K562 (cell line): ENCODE measurements around the gene ACOT13. TPM values are rescaled to one million over a fixed set of nuclear protein-coding genes. Genes with fewer than 3 reads are reported as not detected.

Experiments used
- ARID1B ChIP-seq: fragments of 450-650 bp; IDR thresholded peaks from 2 replicates; pipeline ENCODE4 v1.6.1; 2016; ENCODE audit warnings: antibody characterized with exemption, mild to moderate bottlenecking, inconsistent platforms
- ATF7 ChIP-seq: fragments of 450-650 bp; IDR thresholded peaks from 2 replicates; pipeline ENCODE4 v1.7.1; 2014; ENCODE audit warnings: mild to moderate bottlenecking, moderate library complexity
- BMI1 ChIP-seq: fragments of 150-350 bp; IDR thresholded peaks from 2 replicates; pipeline ENCODE4 v1.6.1; 2014; ENCODE audit warnings: low read length
- CC2D1A ChIP-seq: fragments of 450-650 bp; IDR thresholded peaks from 2 replicates; pipeline ENCODE4 v1.6.1; 2017; ENCODE audit warnings: mild to moderate bottlenecking
- CHD1 ChIP-seq: fragments of 200-600 bp; sonication (generic); IDR thresholded peaks from one replicate; pipeline ENCODE4 v1.6.1; 2012; ENCODE audit warnings: mild to moderate bottlenecking, moderate library complexity, low read length, inconsistent platforms
- CREBBP ChIP-seq: IDR thresholded peaks from one replicate; pipeline ENCODE4 v1.6.1; 2012; ENCODE audit warnings: low read depth, mild to moderate bottlenecking, control low read depth, inconsistent platforms, low read length
- EHMT2 ChIP-seq: fragments of 450-650 bp; IDR thresholded peaks from 2 replicates; pipeline ENCODE4 v1.6.1; 2018; ENCODE audit warnings: antibody characterized with exemption
- EZH2 ChIP-seq: IDR thresholded peaks from 2 replicates; pipeline ENCODE4 v1.6.1; 2012; ENCODE audit warnings: low read depth, mild to moderate bottlenecking, inconsistent platforms, low read length, borderline replicate concordance
- GTF2A2 ChIP-seq: IDR thresholded peaks from 2 replicates; pipeline ENCODE4 v1.6.1; 2016; ENCODE audit warnings: mild to moderate bottlenecking, missing genetic modification characterization, missing compliant biosample characterization
- HMG20A ChIP-seq: fragments of 450-650 bp; formaldehyde crosslinking; conservative IDR thresholded peaks from 2 replicates; pipeline ENCODE4 v1.4.0; 2020; ENCODE audit warnings: mild to moderate bottlenecking, mixed read lengths
- NFE2 ChIP-seq: IDR thresholded peaks from 2 replicates; pipeline ENCODE4 v1.6.1; 2014; ENCODE audit warnings: antibody characterized with exemption, low read depth
- PCBP1 ChIP-seq: fragments of 200-400 bp; formaldehyde crosslinking; IDR thresholded peaks from 2 replicates; pipeline ENCODE4 v1.6.1; 2018; ENCODE audit warnings: mild to moderate bottlenecking, low read depth, low read length; ENCODE audit not compliant: poor library complexity, severe bottlenecking
- PHF21A ChIP-seq: fragments of 450-650 bp; IDR thresholded peaks from 2 replicates; pipeline ENCODE4 v1.6.1; 2017; ENCODE audit warnings: low read depth, borderline replicate concordance
- SETDB1 ChIP-seq: IDR thresholded peaks from one replicate; pipeline ENCODE4 v1.6.1; 2012; ENCODE audit warnings: low read length, control low read depth, inconsistent platforms
- SIN3B ChIP-seq: fragments of 450-650 bp; IDR thresholded peaks from 2 replicates; pipeline ENCODE4 v1.6.1; 2017; ENCODE audit warnings: low read depth, mild to moderate bottlenecking, moderate library complexity
- SRF ChIP-seq, 2 experiments: fragments of 250-450, 450-650 bp in 1 of 2; sonication (Bioruptor Pico) in 1 of 2; sonication (generic) in 1 of 2; formaldehyde crosslinking; IDR thresholded peaks; 2 replicates each; pipeline versions ENCODE4 v1.5.0 to v1.5.1; 2020 to 2022; ENCODE audit warnings: mild to moderate bottlenecking in 1 of 2, missing genetic modification reagents in 1 of 2
- TEAD4 ChIP-seq, 2 experiments: sonication (generic) in 1 of 2; formaldehyde crosslinking in 1 of 2; IDR thresholded peaks; 2 replicates each; pipeline versions ENCODE4 v1.6.1 to v1.8.0; 2012 to 2022; ENCODE audit warnings: borderline replicate concordance in 1 of 2, inconsistent platforms in 1 of 2, low read length in 1 of 2, mild to moderate bottlenecking in 1 of 2, missing genetic modification reagents in 1 of 2
- TFAP4 ChIP-seq: sonication (generic); formaldehyde crosslinking; IDR thresholded peaks from 2 replicates; pipeline ENCODE4 v1.8.0; 2022; ENCODE audit warnings: missing genetic modification reagents, mild to moderate bottlenecking, moderate library complexity, borderline replicate concordance
- TSHZ1 ChIP-seq: fragments of 250-450 bp; sonication (Bioruptor Pico); IDR thresholded peaks from 2 replicates; pipeline ENCODE4 v1.4.0; 2020; ENCODE audit warnings: mild to moderate bottlenecking, moderate library complexity
- ZNF507 ChIP-seq: conservative IDR thresholded peaks from 2 replicates; pipeline ENCODE4 v1.6.1; 2017; ENCODE audit warnings: missing genetic modification characterization, missing compliant biosample characterization
- polyA plus RNA-seq, 8 experiments: library from polyadenylated mRNA; depleted of rRNA in 4 of 8; stranded (reverse) in 5 of 8; unstranded in 3 of 8; fragments of >200 nt; fragmentation: Nextera tagmentation in 2 of 8; fragmentation: Illumina TruSeq in 1 of 8; extraction: Ambion mirVana in 2 of 8; extraction: Trizol in 1 of 8; gene quantifications; 2 replicates each; pipeline versions ENCODE4 v1.2.1 to v1.2.3, GENCODE V29; 2011 to 2014; ENCODE audit warnings: inconsistent platforms in 1 of 8, missing spikeins in 1 of 8
- total RNA-seq, 7 experiments: library from RNA; depleted of rRNA in 6 of 7; stranded (reverse); fragments of >200 nt in 6 of 7; fragmentation: Illumina TruSeq in 2 of 7; extraction: Trizol in 2 of 7; gene quantifications; 2 replicates each; pipeline versions ENCODE4 v1.2.1 to v1.2.3, GENCODE V29; 2011 to 2021; ENCODE audit warnings: low replicate concordance in 1 of 7

Gene ACOT13
- total and polyA plus RNA-seq, 9 of the 15 experiments (the other 6 are each of a cell fraction or from before 2014, with no cell fraction given) = 14.1 to 129 (median 65.7) TPM

DNA sequence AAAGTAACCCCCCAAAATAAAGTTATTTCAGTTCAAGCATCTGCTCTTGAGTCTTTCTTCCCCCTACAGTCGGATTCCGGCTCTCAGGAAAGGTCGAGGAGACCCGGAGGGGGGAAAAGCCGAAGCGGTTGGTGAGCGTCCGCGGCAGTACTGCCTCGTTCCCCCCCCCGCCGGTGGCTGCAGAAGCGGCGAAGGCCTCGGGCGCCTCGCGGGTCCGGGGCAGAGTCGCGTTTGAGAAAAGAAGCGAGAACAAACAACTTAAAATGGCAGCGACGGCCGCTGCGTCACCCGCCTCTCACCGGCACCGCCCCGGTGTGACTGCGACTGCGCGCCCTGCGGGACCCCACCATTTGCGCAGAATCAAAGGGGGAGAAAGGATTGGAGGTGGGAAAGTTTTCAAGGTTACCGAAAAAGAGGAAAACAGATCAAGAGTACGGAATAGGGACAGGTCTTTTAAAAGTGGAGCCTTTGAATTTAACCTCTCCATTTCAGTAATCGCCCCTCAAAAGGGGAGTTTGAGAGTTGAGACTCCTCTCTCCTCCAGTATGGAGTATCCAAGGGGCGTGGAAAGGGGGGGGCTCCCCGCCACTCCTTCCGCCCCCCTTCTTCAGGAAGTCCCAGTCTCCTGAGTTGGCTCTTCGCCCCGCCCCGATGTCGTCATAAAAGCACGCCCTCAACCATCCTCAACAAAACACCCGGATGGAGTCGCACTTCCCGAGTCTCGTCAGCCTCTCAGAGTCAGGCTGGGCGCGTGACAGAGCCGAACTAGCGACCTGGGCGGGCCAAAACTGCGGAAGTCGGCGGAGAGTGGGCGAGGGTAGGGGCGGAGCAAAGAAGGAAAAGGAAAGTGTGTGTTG, 54.0 kb downstream of the ACOT13 start (continued):
- no peak for TF ChIP-seq BMI1
- TF ChIP-seq EHMT2 = no peak
- TF ChIP-seq PCBP1 = peak; percentile 93
- peak; percentile 100 for TF ChIP-seq ATF7
- TF ChIP-seq SRF (CRISPR knock-in tag; IDR thresholded peaks at IDR 0.05) = peak in 1 of 2 experiments; percentile 45; a peak in 1 of 4 replicates
- 0 out of 2 replicates have a peak, but pooled peaks have one; percentile 41 for TF ChIP-seq NFE2
- peak; percentile 23; the same call in 1 of the 2 replicates for TF ChIP-seq PHF21A
- TF ChIP-seq SIN3B = peak; percentile 16
- no peak for TF ChIP-seq HMG20A
- TF ChIP-seq SETDB1 = no peak
- TF ChIP-seq CC2D1A = peak; percentile 90
- TF ChIP-seq GTF2A2 (tag) = peak; percentile 66; the same call in 1 of the 2 replicates
- no peak for TF ChIP-seq CREBBP
- no peak for TF ChIP-seq TSHZ1 (CRISPR knock-in tag)
- no peak for TF ChIP-seq ZNF507
- TF ChIP-seq EZH2 = no peak
- TF ChIP-seq ARID1B = 0 out of 2 replicates have a peak, but pooled peaks have one; percentile 30
- TF ChIP-seq CHD1 = peak; percentile 59
- peak; percentile 22; the same call in 1 of the 2 replicates for TF ChIP-seq TFAP4
- peak; percentile 73 for TF ChIP-seq TEAD4 (IDR thresholded peaks at IDR 0.05; ENCODE audit: low read length)
- no peak for TF ChIP-seq TEAD4 (CRISPR knock-in tag; IDR thresholded peaks at IDR 0.05; ENCODE audit: borderline replicate concordance)
